RWPE1 (cell line): ENCODE results near the gene FBXO7.

Experiments
- CTCF ChIA-PET: fragments of 350-600 bp; sonication (Branson Sonifier 250); formaldehyde crosslinking; extraction: SDS; loops from one replicate; lab custom pipeline; 2021; lab: Yijun Ruan, JAX
- POLR2A ChIA-PET: fragments of 400-600 bp; formaldehyde crosslinking; extraction: SDS; loops from one replicate; lab custom pipeline; 2020; ENCODE audit warnings: antibody characterized with exemption; ENCODE audit not compliant: low non-redundant PET; lab: Yijun Ruan, JAX
- DNase-seq: peaks from one replicate; pipeline ENCODE4 v3.0.0; 2012; ENCODE audit warnings: low spot score
- H3K27ac ChIP-seq: fragments of 450-650 bp; 2 replicates; pipeline ENCODE4 v1.5.1; 2017
- TF ChIP-seq, protein P1 (sequence below): fragments of 450-650 bp; conservative IDR thresholded peaks from 2 replicates; pipeline ENCODE4 v1.5.1; 2017; ENCODE audit warnings: low read depth, mild to moderate bottlenecking

FBXO7 gene

DNA sequence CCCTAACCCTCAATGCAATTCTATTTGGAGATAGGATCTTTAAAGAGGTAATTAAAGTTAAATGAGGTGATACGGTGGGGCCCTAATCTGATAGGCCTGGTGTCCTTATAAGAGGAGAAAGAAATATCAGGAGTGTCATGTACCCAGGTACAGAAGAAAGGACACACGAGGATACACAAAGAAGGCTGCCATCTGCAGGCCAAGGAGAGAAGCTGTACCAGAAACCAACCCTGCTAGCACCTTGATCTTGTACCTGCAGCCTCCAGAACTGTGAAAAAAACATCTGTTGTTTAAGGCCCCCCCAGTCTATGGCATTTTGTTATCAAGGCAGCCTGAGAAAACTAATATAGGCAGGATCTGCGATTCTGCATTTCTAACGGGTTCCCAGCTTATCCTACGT, 44.2 kb downstream of the FBXO7 start:
- no peak for DNase-seq
- POLR2A ChIA-PET: no interaction called here
- TF ChIP-seq, protein P1, sequence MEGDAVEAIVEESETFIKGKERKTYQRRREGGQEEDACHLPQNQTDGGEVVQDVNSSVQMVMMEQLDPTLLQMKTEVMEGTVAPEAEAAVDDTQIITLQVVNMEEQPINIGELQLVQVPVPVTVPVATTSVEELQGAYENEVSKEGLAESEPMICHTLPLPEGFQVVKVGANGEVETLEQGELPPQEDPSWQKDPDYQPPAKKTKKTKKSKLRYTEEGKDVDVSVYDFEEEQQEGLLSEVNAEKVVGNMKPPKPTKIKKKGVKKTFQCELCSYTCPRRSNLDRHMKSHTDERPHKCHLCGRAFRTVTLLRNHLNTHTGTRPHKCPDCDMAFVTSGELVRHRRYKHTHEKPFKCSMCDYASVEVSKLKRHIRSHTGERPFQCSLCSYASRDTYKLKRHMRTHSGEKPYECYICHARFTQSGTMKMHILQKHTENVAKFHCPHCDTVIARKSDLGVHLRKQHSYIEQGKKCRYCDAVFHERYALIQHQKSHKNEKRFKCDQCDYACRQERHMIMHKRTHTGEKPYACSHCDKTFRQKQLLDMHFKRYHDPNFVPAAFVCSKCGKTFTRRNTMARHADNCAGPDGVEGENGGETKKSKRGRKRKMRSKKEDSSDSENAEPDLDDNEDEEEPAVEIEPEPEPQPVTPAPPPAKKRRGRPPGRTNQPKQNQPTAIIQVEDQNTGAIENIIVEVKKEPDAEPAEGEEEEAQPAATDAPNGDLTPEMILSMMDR: no peak; the same call in 1 of the 2 replicates
- CTCF ChIA-PET: interaction anchor here (0.7 kb wide), 1 partner anchor 24 kb away, joined by 3 read pairs; no protein-coding TSS in a partner anchor
- H3K27ac ChIP-seq: no peak overlapping the region

DNA sequence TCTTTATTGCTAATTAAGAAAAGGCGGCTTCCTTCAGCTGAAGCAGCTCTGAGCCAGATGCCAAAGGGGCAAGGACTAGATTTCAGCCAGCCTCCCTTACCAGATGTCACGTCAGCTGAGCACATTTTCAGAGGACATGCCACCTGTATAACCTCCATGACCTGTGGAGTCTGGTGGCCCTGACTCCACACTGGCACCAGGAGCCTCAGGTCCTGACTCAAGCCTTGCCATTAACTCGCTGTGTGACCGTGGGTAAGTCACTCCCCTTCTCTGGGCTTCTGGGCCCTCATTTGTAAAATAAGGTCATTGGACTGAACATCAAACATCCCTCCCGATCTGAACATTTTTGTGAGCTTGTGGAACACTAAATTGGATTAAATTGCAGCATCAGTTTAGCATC, 46.0 kb downstream of the FBXO7 start:
- ChIA-PET POLR2A (no interaction called here), CTCF (no interaction called here)
- TF ChIP-seq, protein P1: no peak
- DNase-seq: no peak
- H3K27ac ChIP-seq: no peak overlapping the region

DNA sequence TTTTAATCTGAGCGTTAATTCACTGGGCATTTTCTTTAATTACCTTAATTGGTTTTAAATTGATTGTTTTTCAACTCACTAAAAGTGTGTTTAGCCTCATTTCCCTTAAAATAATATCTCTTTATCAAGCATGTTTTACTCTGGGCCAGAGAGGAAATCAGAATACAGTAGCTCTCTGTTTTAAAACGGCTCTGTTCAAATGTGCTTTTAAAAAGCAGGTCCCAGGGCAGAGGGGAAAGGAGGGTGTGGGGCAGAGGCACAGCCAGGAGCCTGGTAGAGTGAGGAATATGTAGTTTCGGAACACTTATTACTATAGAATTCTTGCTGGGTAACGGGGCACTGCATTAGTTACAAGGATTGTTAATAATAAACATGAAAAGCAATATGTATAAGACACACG, 47.6 kb downstream of the FBXO7 start:
- H3K27ac ChIP-seq: no peak overlapping the region
- POLR2A ChIA-PET: no interaction called here
- DNase-seq: no peak
- CTCF ChIA-PET: no interaction called here
- TF ChIP-seq, protein P1: no peak

DNA sequence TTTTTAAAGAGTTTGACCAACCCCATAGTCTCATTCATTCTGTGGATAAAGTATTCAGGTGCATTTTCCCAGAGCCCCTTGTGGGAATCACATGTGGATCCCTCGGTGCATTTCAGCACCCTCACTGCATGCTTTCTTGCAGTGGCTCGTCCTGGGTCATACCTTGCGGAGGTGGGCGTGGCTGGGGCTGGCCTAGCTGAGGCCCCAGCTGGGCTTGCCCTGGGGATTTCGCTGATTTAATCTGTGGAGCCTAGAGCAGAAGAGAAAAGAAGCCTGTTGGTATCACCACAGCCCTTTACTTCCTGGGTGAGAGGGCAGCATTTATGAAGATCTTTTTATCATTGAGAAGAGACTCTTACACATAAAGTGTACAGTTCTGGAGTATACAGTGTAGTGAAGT, 53.1 kb downstream of the FBXO7 start:
- ChIA-PET CTCF (interaction anchor here (0.6 kb wide), 1 partner anchor 11 kb away, joined by 3 read pairs; no protein-coding TSS in a partner anchor), POLR2A (no interaction called here)
- TF ChIP-seq, protein P1: no peak
- no peak for DNase-seq
- H3K27ac ChIP-seq: no peak overlapping the region

DNA sequence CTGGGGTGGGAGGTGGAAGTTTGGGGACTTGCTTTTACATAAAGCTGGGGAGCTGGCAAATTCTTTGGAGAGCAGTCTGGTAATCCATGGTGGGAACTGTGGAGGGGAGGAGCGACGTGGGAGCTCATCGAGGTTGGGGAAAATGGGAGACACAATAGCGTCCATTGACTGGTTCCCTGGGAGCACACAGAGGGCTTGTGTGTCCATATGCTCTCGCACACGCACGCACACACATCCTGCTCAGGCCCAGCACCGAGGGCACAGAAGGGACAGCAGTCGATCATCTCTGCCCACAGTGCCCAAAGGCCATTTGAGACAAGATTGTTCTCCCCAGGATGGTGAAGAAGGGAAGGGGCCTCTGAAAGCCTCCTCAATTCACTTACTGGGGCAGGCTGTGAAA, 53.7 kb downstream of the FBXO7 start:
- CTCF ChIA-PET: interaction anchor here (0.6 to 2.0 kb wide), 10 partner anchors 11 to 612 kb away, joined by 3 to 12 read pairs (median 3); no protein-coding TSS in a partner anchor
- TF ChIP-seq, protein P1: no peak
- no peak overlapping the region for H3K27ac ChIP-seq
- POLR2A ChIA-PET: no interaction called here
- no peak for DNase-seq

DNA sequence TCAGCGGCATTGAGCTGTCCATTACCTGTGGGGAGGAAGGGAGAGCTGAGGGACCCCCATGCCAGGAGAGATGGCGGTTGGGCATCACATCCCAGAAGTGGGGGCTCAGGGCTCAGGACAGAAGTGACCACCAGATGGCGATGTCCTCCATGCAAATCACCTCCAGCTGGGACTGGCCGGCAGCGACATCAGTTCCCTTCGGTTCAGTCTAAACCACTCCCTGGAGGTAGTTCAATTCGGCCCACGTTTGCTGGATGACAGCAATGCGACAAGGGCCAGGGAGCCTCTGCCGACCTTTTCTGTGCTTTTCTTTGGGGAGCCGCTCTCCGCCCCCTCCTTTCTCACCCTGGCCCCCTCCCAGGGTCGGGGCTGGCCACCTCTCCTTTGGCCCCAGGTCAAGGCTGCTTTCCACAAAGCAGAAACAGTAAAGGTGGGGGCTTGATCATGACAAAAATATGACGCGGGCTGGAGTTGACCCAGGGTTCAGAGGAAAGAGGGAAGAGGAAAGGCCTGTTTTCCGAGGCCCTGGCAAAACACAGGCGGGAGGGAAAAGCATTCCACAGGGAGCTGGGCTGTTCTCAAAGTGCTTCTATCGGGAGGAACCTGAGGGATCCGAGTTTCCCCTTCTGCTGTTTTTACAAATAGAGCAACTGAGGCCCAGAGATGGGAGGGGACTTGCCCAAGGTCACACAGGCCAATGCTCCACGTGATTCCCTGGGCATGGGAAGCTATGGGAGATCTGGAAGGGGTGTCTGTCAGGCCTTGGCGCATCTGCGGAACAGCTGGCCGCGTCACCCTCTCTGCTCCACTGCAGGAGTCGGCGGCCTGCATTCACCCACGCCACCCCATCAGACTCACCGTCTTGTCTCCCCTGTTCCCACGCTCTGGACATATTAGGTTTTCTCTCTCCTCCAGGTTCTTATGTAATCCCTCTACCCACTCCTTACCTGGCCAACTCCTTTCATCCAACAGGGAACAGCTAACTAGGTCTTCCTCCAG, 54.7 kb downstream of the FBXO7 start:
- CTCF ChIA-PET: interaction anchor here (0.7 to 2.0 kb wide), 12 partner anchors 25 to 611 kb away, joined by 3 to 12 read pairs (median 4); no protein-coding TSS in a partner anchor
- TF ChIP-seq, protein P1: peak; percentile 86
- peak; percentile 76 for DNase-seq
- peak overlapping the region; percentile 8; the same call in 1 of the 2 replicates for H3K27ac ChIP-seq
- POLR2A ChIA-PET: no interaction called here
